ENCODE results near the gene MSH5.
"Not testable (repeated sequence)": the region's sequence is repeated elsewhere in the genome, so short reads cannot be mapped to it uniquely, and the experiment has no call there.

The MSH5 gene

GRCh38 chr6:31780507-31781243 is 40.9 kb downstream of the MSH5 start:
- no peak for DNase-seq

- DNase-seq: no peak
Observed at GRCh38 chr6:31781244-31782125, 41.7 kb downstream of the MSH5 start.

GRCh38 chr6:31782126-31782855 is 42.5 kb downstream of the MSH5 start:
- no peak for DNase-seq

- no peak for DNase-seq
Observed at GRCh38 chr6:31784098-31784925, 44.5 kb downstream of the MSH5 start.

GRCh38 chr6:31785475-31785874 is 45.7 kb downstream of the MSH5 start:
- DNase-seq: no peak

- peak; percentile 73 for DNase-seq
Observed at GRCh38 chr6:31791324-31792089, 51.7 kb downstream of the MSH5 start.

- DNase-seq: no peak
Observed at GRCh38 chr6:31792090-31792374, 52.2 kb downstream of the MSH5 start.

- no peak for DNase-seq
Observed at GRCh38 chr6:31792761-31793171, 53.0 kb downstream of the MSH5 start.

GRCh38 chr6:31793927-31794245 is 54.1 kb downstream of the MSH5 start:
- not testable (repeated sequence) for DNase-seq

- no peak for DNase-seq
Observed at GRCh38 chr6:31794294-31794865, 54.6 kb downstream of the MSH5 start.

- no peak for DNase-seq
Observed at GRCh38 chr6:31794866-31795615, 55.2 kb downstream of the MSH5 start.

GRCh38 chr6:31795616-31796298 is 56.0 kb downstream of the MSH5 start, which contains the start of gene VARS1:
VARS1 (minus strand) TSS chr6:31795752; CDS start chr6:31795217, 535 bp downstream.
- DNase-seq: peak; percentile 95

GRCh38 chr6:31796993-31797385 is 57.2 kb downstream of the MSH5 start:
- no peak for DNase-seq

GRCh38 chr6:31797588-31797987 is 57.8 kb downstream of the MSH5 start:
- peak; percentile 74 for DNase-seq

- DNase-seq: no peak
Observed at GRCh38 chr6:31799781-31800180, 60.0 kb downstream of the MSH5 start.

GRCh38 chr6:31801031-31801927 is 61.5 kb downstream of the MSH5 start:
- not testable (repeated sequence) for DNase-seq

- DNase-seq: no peak
Observed at GRCh38 chr6:31805939-31806469, 66.2 kb downstream of the MSH5 start.

GRCh38 chr6:31806470-31807272 is 66.9 kb downstream of the MSH5 start, which contains the start of gene LSM2:
LSM2 (minus strand) TSS chr6:31806966; CDS start chr6:31806757, 209 bp downstream.
- peak; percentile 99 for DNase-seq

Data from activated effector memory CD4-positive, alpha-beta T cell treated with anti-CD3 and anti-CD28 coated beads, Interleukin-2, amount 50 U/mL, for 16 hours (primary cell).